ENCODE data around the gene BUD23. TPM values are rescaled to one million over a fixed set of nuclear protein-coding genes. Genes with fewer than 3 reads are reported as not detected.

BUD23 gene
- total RNA-seq, 1 experiment from 2014 or later = 168 TPM

GRCh38 chr7:73679709-73680108, 3.7 kb upstream of the BUD23 start:
- H2AFZ ChIP-seq (ENCODE audit: low read depth, low read length, poor library complexity, severe bottlenecking) = no peak overlapping the region
- peaks cover 57% of the 10 kb centered on the region for H3K79me2 ChIP-seq (ENCODE audit: insufficient read depth, low read length)
- ATAC-seq = no peak
- ChIA-PET CTCF (no interaction called here), POLR2A (no interaction called here), RAD21 (ENCODE audit: low non-redundant PET in 1 of 2, low total read pairs in 2 of 2, uncharacterized antibody in 2 of 2, unreplicated experiment in 2 of 2) (no interaction called here)
- no peaks in the 10 kb centered on the region for H4K20me1 ChIP-seq (ENCODE audit: insufficient read depth)
- H3K9ac ChIP-seq (ENCODE audit: low read length) = no peak overlapping the region
- BruUV-seq (replicated peaks) = no TSS peak
- no peaks in the 10 kb centered on the region for H3K27me3 ChIP-seq (ENCODE audit: insufficient read depth, low read length)
- no peak overlapping the region for H3K27ac ChIP-seq (ENCODE audit: low read depth, low read length)
- peaks cover 2 to 4% of the 10 kb centered on the region in 2 experiments; a peak in 2 of 4 replicates for H3K36me3 ChIP-seq (ENCODE audit: control insufficient read depth in 1 of 2, insufficient read depth in 2 of 2, low read length in 2 of 2)
- H3K4me2 ChIP-seq (ENCODE audit: low read length) = no peak overlapping the region
- TF ChIP-seq TCF7L2 (IDR thresholded peaks at IDR 0.05; ENCODE audit: borderline replicate concordance, extremely low read depth, insufficient read depth, insufficient read length) = no peak
- TF ChIP-seq SP1 (IDR thresholded peaks at IDR 0.05; ENCODE audit: low read depth) = no peak
- no peak for TF ChIP-seq CEBPB (IDR thresholded peaks at IDR 0.05; ENCODE audit: low read depth)
- no peak for TF ChIP-seq RAD21 (IDR thresholded peaks at IDR 0.05; ENCODE audit: low read depth)
- TF ChIP-seq SIN3A (IDR thresholded peaks at IDR 0.05; ENCODE audit: low read depth) = no peak
- TF ChIP-seq POLR2A (IDR thresholded peaks at IDR 0.05; ENCODE audit: borderline replicate concordance, extremely low read depth, insufficient read depth, insufficient read length) = no peak
- TF ChIP-seq ATF3 (IDR thresholded peaks at IDR 0.05) = no peak
- no peak for TF ChIP-seq ELF1 (IDR thresholded peaks at IDR 0.05; ENCODE audit: borderline replicate concordance, low read depth)
- TF ChIP-seq EGR1 (IDR thresholded peaks at IDR 0.05; ENCODE audit: low read depth) = no peak
- no peak for TF ChIP-seq ZFX (IDR thresholded peaks at IDR 0.05)
- no peak for TF ChIP-seq FOSL1 (IDR thresholded peaks at IDR 0.05; ENCODE audit: low read depth)
- H3K9me3 ChIP-seq (ENCODE audit: control insufficient read depth in 1 of 2, insufficient read depth in 1 of 2, low read depth in 1 of 2, low read length in 2 of 2) = no peaks in the 10 kb centered on the region
- no peak for DNase-seq (ENCODE audit: low read depth, low spot score)
- intact Hi-C loops (cut with micrococcal nuclease) = no loop called here
- H3K9me2 ChIP-seq (ENCODE audit: insufficient read depth) = no peaks in the 10 kb centered on the region
- H3K4me1 ChIP-seq (ENCODE audit: control insufficient read depth in 1 of 2, insufficient read depth in 2 of 2, low read length in 2 of 2) = peaks cover 7 to 20% of the 10 kb centered on the region in 2 experiments
- H3K4me3 ChIP-seq (replicated peaks in 1 of 2; ENCODE audit: low read depth in 1 of 2, low read length in 2 of 2) = no peak overlapping the region

DNA sequence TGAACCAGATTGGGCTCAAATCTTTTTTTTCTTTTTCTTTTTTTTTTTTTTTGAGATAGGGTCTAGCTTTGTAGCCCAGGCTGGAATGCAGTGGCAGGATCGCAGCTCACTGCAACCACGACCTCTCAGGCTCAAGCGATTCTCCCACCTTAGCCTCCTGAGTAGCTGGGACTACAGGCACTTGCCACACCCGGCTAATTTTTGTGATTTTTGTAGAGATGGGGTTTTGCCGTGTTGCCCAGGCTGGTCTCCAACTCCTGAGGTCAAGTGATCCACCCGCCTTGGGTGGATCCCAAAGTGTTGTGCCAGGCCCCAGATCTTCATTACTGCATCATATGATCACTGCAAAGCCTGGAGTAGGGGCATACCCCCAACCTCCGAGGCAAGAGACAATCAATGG, 2.9 kb upstream of the BUD23 start:
- ATAC-seq = no peak
- TF ChIP-seq EZH2phosphoT487 (IDR thresholded peaks at IDR 0.05; ENCODE audit: borderline replicate concordance) (no peak), YY1 (IDR thresholded peaks at IDR 0.05; ENCODE audit: extremely low read depth, insufficient replicate concordance, low read depth, low read length) (no peak), ZNF274 (IDR thresholded peaks at IDR 0.05; ENCODE audit: low read depth, low read length) (no peak), POLR2A (IDR thresholded peaks at IDR 0.05; ENCODE audit: borderline replicate concordance, extremely low read depth, insufficient read depth, insufficient read length) (no peak), ZFX (IDR thresholded peaks at IDR 0.05) (no peak), JUND (IDR thresholded peaks at IDR 0.05) (no peak), SRF (IDR thresholded peaks at IDR 0.05; ENCODE audit: low read depth) (no peak)
- TF ChIP-seq, protein P1, sequence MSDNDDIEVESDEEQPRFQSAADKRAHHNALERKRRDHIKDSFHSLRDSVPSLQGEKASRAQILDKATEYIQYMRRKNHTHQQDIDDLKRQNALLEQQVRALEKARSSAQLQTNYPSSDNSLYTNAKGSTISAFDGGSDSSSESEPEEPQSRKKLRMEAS (IDR thresholded peaks at IDR 0.05) = no peak
- TF ChIP-seq, protein P2, sequence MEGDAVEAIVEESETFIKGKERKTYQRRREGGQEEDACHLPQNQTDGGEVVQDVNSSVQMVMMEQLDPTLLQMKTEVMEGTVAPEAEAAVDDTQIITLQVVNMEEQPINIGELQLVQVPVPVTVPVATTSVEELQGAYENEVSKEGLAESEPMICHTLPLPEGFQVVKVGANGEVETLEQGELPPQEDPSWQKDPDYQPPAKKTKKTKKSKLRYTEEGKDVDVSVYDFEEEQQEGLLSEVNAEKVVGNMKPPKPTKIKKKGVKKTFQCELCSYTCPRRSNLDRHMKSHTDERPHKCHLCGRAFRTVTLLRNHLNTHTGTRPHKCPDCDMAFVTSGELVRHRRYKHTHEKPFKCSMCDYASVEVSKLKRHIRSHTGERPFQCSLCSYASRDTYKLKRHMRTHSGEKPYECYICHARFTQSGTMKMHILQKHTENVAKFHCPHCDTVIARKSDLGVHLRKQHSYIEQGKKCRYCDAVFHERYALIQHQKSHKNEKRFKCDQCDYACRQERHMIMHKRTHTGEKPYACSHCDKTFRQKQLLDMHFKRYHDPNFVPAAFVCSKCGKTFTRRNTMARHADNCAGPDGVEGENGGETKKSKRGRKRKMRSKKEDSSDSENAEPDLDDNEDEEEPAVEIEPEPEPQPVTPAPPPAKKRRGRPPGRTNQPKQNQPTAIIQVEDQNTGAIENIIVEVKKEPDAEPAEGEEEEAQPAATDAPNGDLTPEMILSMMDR (IDR thresholded peaks at IDR 0.05 in 2 of 3, conservative IDR thresholded peaks at IDR 0.05 in 1 of 3; ENCODE audit: borderline replicate concordance in 1 of 3, insufficient read depth in 1 of 3, low read depth in 2 of 3, low read length in 2 of 3) = no peak
- RAD21 ChIA-PET (ENCODE audit: low non-redundant PET in 1 of 2, low total read pairs in 2 of 2, uncharacterized antibody in 2 of 2, unreplicated experiment in 2 of 2) = no interaction called here
- Histone ChIP-seq H3K4me2 (ENCODE audit: low read length) (no peak overlapping the region), H3K36me3 (ENCODE audit: control insufficient read depth in 1 of 2, insufficient read depth in 2 of 2, low read length in 2 of 2) (peaks cover 2 to 4% of the 10 kb centered on the region in 2 experiments; a peak in 2 of 4 replicates), H3K4me3 (replicated peaks in 1 of 2; ENCODE audit: low read depth in 1 of 2, low read length in 2 of 2) (no peak overlapping the region), H3K27me3 (ENCODE audit: insufficient read depth, low read length) (no peaks in the 10 kb centered on the region), H3K9ac (ENCODE audit: low read length) (no peak overlapping the region), H2AFZ (ENCODE audit: low read depth, low read length, poor library complexity, severe bottlenecking) (no peak overlapping the region), H3K4me1 (ENCODE audit: control insufficient read depth in 1 of 2, insufficient read depth in 2 of 2, low read length in 2 of 2) (peaks cover 11 to 24% of the 10 kb centered on the region in 2 experiments), H3K9me3 (ENCODE audit: control insufficient read depth in 1 of 2, insufficient read depth in 1 of 2, low read depth in 1 of 2, low read length in 2 of 2) (no peaks in the 10 kb centered on the region), H3K79me2 (ENCODE audit: insufficient read depth, low read length) (peaks cover 65% of the 10 kb centered on the region), H3K9me2 (ENCODE audit: insufficient read depth) (no peaks in the 10 kb centered on the region), H4K20me1 (ENCODE audit: insufficient read depth) (no peaks in the 10 kb centered on the region), H3K27ac (ENCODE audit: low read depth, low read length) (no peak overlapping the region)
- no TSS peak for BruUV-seq (replicated peaks)
- POLR2A ChIA-PET = no interaction called here
- CTCF ChIA-PET = no interaction called here
- intact Hi-C loops (cut with micrococcal nuclease) = no loop called here
- DNase-seq (ENCODE audit: low read depth, low spot score) = no peak
